Caco-2 (cell line): Measurements from ENCODE around the gene NEU1. TPM values are rescaled to one million over a fixed set of nuclear protein-coding genes. Genes with fewer than 3 reads are reported as not detected.

Source experiments
- BruUV-seq: library from RNA; stranded (reverse); fragments of 400-500 nt; replicated peaks from 2 replicates; lab custom pipeline; 2021; lab: Mats Ljungman, UMichigan
- CTCF ChIA-PET: fragments of 300-600 bp; sonication (Branson Sonifier 250); formaldehyde crosslinking; loops from one replicate; lab custom pipeline; 2022; ENCODE audit warnings: antibody characterized with exemption; lab: Charles Lee
- POLR2A ChIA-PET: fragments of 300-600 bp; sonication (Branson Sonifier 250); formaldehyde crosslinking; loops from one replicate; lab custom pipeline; 2022; ENCODE audit warnings: antibody characterized with exemption; lab: Charles Lee
- DNase-seq, 2 experiments: peaks; one replicate each; pipeline versions ENCODE4 v3.0.0 to v3.0.0-alpha.2; 2020 to 2022
- H3K27me3 ChIP-seq: replicated peaks from 2 replicates; pipeline ENCODE4 v1.6.0; 2011; ENCODE audit warnings: low read length; ENCODE audit not compliant: control insufficient read depth, insufficient read depth
- H3K36me3 ChIP-seq: 2 replicates; pipeline ENCODE4 v1.5.1; 2011; ENCODE audit warnings: low read length; ENCODE audit not compliant: control insufficient read depth, insufficient read depth
- H3K4me1 ChIP-seq: fragments of 250-450 bp; sonication (Bioruptor Pico); 2 replicates; pipeline ENCODE4 v1.5.1; 2020; ENCODE audit warnings: mild to moderate bottlenecking
- H3K4me3 ChIP-seq: 2 replicates; pipeline ENCODE4 v1.5.1; 2011; ENCODE audit warnings: low read depth, mild to moderate bottlenecking, control low read depth, low read length
- H3K9me3 ChIP-seq: fragments of 250-450 bp; sonication (Bioruptor Pico); 2 replicates; pipeline ENCODE4 v1.5.1; 2020; ENCODE audit warnings: mild to moderate bottlenecking, moderate library complexity
- H3K27ac Mint-ChIP-seq: one replicate; pipeline ENCODE4 v1.8.0; 2022; ENCODE audit warnings: mixed read lengths; ENCODE audit not compliant: unreplicated experiment
- H3K27me3 Mint-ChIP-seq: one replicate; pipeline ENCODE4 v1.8.0; 2022; ENCODE audit warnings: mixed read lengths; ENCODE audit not compliant: insufficient read depth, unreplicated experiment
- H3K36me3 Mint-ChIP-seq: one replicate; pipeline ENCODE4 v1.8.0; 2022; ENCODE audit warnings: mild to moderate bottlenecking, mixed read lengths; ENCODE audit not compliant: insufficient read depth, unreplicated experiment
- H3K4me1 Mint-ChIP-seq: one replicate; pipeline ENCODE4 v1.8.0; 2022; ENCODE audit warnings: low read depth, mixed read lengths; ENCODE audit not compliant: unreplicated experiment
- H3K4me3 Mint-ChIP-seq: one replicate; pipeline ENCODE4 v1.8.0; 2022; ENCODE audit warnings: mild to moderate bottlenecking, moderate library complexity, mixed read lengths; ENCODE audit not compliant: unreplicated experiment
- H3K9me3 Mint-ChIP-seq: one replicate; pipeline ENCODE4 v1.8.0; 2022; ENCODE audit warnings: mixed read lengths; ENCODE audit not compliant: unreplicated experiment
- CTCF ChIP-seq, 2 experiments: fragments of 200-600 bp in 1 of 2; IDR thresholded peaks; 1 replicate in 1 of 2; 2 replicates in 1 of 2; pipeline versions ENCODE4 v1.5.1 to v1.8.0; 2011 to 2022; ENCODE audit warnings: antibody characterized with exemption in 1 of 2, control low read depth in 1 of 2, inconsistent platforms in 1 of 2, low read depth in 1 of 2, low read length in 1 of 2, mild to moderate bottlenecking in 1 of 2, moderate library complexity in 1 of 2; ENCODE audit not compliant: insufficient read depth in 1 of 2, severe bottlenecking in 1 of 2, unreplicated experiment in 1 of 2
- intact Hi-C: fragments of 100-400 bp; cut with micrococcal nuclease; formaldehyde crosslinking; loops from one replicate; pipeline ENCODE4 v1.10.0; 2022; ENCODE audit not compliant: unreplicated experiment
- total RNA-seq: library from RNA; stranded (reverse); gene quantifications from 2 replicates; pipeline ENCODE4 v1.2.3, GENCODE V29; 2022

Gene NEU1
- total RNA-seq, 1 experiment from 2014 or later: 176 TPM

- no peak for DNase-seq
- Histone ChIP-seq H3K4me3 (no peak overlapping the region), H3K36me3 (no peaks in the 10 kb centered on the region; the same call in 1 of the 2 replicates), H3K27me3 (no peaks in the 10 kb centered on the region), H3K4me1 (peaks cover 15% of the 10 kb centered on the region; the same call in 1 of the 2 replicates), H3K9me3 (no peaks in the 10 kb centered on the region)
- TF ChIP-seq CTCF (IDR thresholded peaks at IDR 0.05; ENCODE audit: insufficient read depth in 1 of 2, low read depth in 1 of 2, low read length in 1 of 2, severe bottlenecking in 1 of 2, unreplicated experiment in 1 of 2): no peak
- H3K36me3 Mint-ChIP-seq: peaks cover 15% of the 10 kb centered on the region
- H3K9me3 Mint-ChIP-seq: no peaks in the 10 kb centered on the region
- H3K27me3 Mint-ChIP-seq: no peaks in the 10 kb centered on the region
- H3K4me1 Mint-ChIP-seq: peaks cover 8% of the 10 kb centered on the region
- ChIA-PET POLR2A (no interaction called here), CTCF (interaction anchor here (0.6 kb wide), 1 partner anchor 100 kb away, joined by 4 read pairs; no protein-coding TSS in a partner anchor)
- BruUV-seq: no TSS peak
- intact Hi-C loops: no loop called here
- H3K4me3 Mint-ChIP-seq: no peak overlapping the region
- H3K27ac Mint-ChIP-seq: peak overlapping the region; percentile 84
Observed at GRCh38 chr6:31877125-31877650, 14.6 kb upstream of the NEU1 start.

- Mint-ChIP-seq H3K9me3 (no peaks in the 10 kb centered on the region), H3K36me3 (peaks cover 14% of the 10 kb centered on the region), H3K4me3 (no peak overlapping the region), H3K27me3 (no peaks in the 10 kb centered on the region), H3K27ac (no peak overlapping the region), H3K4me1 (peaks cover 8% of the 10 kb centered on the region)
- peaks cover 15% of the 10 kb centered on the region; the same call in 1 of the 2 replicates for H3K4me1 ChIP-seq
- no peaks in the 10 kb centered on the region for H3K9me3 ChIP-seq
- POLR2A ChIA-PET: no interaction called here
- intact Hi-C loops: no loop called here
- CTCF ChIA-PET: no interaction called here
- H3K4me3 ChIP-seq: no peak overlapping the region
- no peak for DNase-seq
- no TSS peak for BruUV-seq
- TF ChIP-seq CTCF (IDR thresholded peaks at IDR 0.05; ENCODE audit: insufficient read depth in 1 of 2, low read depth in 1 of 2, low read length in 1 of 2, severe bottlenecking in 1 of 2, unreplicated experiment in 1 of 2): no peak
- H3K36me3 ChIP-seq: no peaks in the 10 kb centered on the region; the same call in 1 of the 2 replicates
- H3K27me3 ChIP-seq: no peaks in the 10 kb centered on the region
Observed at GRCh38 chr6:31876357-31876756, 13.7 kb upstream of the NEU1 start.

- H3K27me3 ChIP-seq: no peaks in the 10 kb centered on the region
- intact Hi-C loops: no loop called here
- no peaks in the 10 kb centered on the region for H3K9me3 ChIP-seq
- ChIA-PET POLR2A (interaction anchor here (0.6 to 0.8 kb wide), 2 partner anchors 61 to 135 kb away, joined by 3 read pairs; partner anchors contain the start of genes HSPA1A and HSPA1L), CTCF (no interaction called here)
- no peaks in the 10 kb centered on the region for H3K27me3 Mint-ChIP-seq
- peaks cover 15% of the 10 kb centered on the region; the same call in 1 of the 2 replicates for H3K4me1 ChIP-seq
- H3K36me3 ChIP-seq: no peaks in the 10 kb centered on the region; the same call in 1 of the 2 replicates
- H3K27ac Mint-ChIP-seq: no peak overlapping the region
- no peak overlapping the region for H3K4me3 ChIP-seq
- DNase-seq: no peak
- H3K4me3 Mint-ChIP-seq: no peak overlapping the region
- peaks cover 8% of the 10 kb centered on the region for H3K4me1 Mint-ChIP-seq
- peaks cover 9% of the 10 kb centered on the region for H3K36me3 Mint-ChIP-seq
- BruUV-seq: no TSS peak
- no peaks in the 10 kb centered on the region for H3K9me3 Mint-ChIP-seq
- no peak for TF ChIP-seq CTCF (IDR thresholded peaks at IDR 0.05; ENCODE audit: insufficient read depth in 1 of 2, low read depth in 1 of 2, low read length in 1 of 2, severe bottlenecking in 1 of 2, unreplicated experiment in 1 of 2)
Observed at GRCh38 chr6:31875877-31876276, 13.3 kb upstream of the NEU1 start.
